Measurements from ENCODE around the gene ENO2.

Gene ENO2

DNA sequence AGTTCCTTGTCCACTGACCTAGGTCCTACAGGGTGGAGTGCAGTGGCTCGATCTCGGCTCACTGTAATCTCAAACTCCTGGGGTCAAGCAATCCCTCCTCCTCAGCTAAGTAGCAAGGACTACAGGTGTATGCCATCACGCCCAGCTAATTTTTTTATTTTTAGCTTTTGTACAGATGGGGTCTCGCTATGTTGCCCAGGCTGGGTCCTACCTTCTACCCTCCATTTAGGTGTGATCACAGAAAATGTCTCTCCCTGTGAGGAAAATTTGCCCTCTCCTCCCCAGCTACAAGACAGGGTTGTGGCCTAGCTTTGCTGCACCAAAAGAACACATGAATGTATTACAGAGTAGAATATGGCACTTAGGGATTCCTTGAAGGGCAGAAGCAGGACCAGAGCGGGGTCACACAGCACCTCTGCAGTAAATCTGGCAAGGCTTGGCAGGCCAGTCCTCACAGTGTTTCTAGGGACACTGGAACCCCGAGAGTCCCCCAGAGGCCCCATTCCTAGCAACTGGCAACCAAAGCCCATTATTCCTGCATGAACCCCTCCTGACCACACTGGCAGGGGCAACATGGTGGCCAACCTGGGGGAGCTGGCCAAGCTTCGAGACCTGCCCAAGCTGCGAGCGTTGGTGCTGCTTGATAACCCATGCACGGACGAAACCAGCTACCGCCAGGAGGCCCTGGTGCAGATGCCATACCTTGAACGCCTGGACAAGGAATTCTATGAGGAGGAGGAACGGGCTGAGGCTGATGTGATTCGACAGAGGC lies 2.0 kb upstream of the ENO2 start:
- no peak for DNase-seq (ENCODE audit: low read depth)

DNA sequence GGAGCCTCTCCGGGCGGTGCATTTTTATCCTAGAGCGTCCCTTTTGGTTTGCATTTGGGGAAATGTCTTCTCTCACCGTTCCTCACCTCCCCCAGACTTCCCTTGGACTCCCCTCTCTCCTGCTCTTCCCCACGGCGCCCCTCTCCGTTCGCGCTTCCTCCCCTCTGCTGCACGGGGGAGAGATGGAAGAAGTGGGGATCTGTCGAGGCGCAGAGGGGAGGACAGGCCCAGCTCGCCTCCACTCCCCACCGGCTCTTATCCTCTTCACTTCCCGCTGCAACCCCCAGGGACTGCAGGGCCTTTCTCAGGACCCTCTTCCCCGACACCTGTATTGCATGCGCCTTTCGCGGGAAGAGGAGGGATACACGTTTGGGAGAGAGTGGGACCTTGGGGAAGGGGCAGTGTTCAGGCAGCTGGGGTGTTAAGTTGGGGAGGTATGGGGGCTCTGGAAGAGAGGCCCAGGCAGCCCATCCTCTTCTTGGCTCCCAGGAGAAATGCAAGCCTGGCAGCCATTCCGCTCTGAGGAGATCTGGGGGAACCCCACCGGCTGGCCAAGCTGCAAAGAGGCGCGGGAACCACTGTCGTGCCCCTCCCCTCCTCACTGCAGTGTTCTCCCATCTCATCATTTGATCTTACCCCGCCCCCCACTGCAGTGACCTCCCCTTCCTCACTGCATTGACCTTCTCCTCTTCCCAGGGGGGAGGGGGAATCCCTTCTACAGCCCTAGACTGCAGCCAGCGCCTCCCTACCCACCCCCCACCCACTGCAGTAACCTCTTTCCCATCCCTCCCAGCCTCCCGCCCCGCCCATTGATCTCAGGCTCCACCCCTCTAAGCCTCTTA lies 788 bp downstream of the ENO2 start:
- no peak for DNase-seq (ENCODE audit: low read depth)

DNA sequence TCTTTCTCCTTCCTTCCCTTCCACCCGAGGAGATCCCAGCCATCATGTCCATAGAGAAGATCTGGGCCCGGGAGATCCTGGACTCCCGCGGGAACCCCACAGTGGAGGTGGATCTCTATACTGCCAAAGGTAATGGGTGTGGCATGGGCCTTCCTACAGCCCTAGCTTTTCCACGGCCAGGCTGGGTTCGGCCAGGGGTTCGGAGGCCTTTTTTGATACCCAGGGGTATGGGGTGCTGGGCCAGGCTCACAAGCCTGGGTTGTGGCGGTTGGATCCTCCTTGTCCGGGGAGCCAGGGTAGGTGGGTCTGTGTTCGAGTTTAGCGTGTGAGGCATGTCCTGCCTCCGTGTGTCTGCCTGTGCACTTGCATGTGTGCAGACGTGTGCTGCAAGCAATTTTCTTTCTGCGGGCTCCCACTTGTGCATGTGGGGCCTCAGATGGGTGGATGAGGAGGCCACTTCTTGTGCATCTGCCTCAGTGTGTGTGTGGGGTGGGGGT lies 1.5 kb downstream of the ENO2 start:
- no peak for DNase-seq (ENCODE audit: low read depth)

DNA sequence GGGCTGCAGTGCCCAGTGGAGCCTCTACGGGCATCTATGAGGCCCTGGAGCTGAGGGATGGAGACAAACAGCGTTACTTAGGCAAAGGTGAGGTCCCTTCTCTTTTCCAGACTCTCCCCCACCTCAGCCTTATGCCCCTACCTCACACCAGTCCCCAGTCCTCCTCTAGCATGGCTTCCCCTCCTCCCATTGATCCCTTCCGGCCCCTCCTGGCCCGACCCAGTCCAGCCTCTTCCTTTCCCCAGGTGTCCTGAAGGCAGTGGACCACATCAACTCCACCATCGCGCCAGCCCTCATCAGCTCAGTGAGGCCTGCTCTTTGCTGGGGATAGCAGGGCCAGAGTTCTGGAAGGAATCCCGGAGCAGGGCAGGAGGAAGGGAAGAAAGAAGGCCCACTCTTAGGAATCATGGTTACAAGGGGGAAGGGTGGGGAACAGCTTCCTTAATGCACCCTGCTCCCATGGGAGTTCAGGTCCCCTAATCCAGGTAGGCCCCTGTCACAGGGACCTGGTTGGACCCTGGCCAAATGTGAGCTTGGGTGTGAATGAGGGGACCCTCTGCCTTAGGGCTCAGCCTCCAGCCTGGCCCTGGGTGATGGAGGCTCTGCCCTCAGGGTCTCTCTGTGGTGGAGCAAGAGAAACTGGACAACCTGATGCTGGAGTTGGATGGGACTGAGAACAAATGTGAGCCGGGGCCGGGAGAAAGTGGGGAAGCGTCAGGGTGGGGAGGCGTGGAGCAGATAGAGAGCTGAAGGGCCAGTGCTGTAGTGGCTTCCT lies 2.2 kb downstream of the ENO2 start:
- DNase-seq (ENCODE audit: low read depth), result no peak

DNA sequence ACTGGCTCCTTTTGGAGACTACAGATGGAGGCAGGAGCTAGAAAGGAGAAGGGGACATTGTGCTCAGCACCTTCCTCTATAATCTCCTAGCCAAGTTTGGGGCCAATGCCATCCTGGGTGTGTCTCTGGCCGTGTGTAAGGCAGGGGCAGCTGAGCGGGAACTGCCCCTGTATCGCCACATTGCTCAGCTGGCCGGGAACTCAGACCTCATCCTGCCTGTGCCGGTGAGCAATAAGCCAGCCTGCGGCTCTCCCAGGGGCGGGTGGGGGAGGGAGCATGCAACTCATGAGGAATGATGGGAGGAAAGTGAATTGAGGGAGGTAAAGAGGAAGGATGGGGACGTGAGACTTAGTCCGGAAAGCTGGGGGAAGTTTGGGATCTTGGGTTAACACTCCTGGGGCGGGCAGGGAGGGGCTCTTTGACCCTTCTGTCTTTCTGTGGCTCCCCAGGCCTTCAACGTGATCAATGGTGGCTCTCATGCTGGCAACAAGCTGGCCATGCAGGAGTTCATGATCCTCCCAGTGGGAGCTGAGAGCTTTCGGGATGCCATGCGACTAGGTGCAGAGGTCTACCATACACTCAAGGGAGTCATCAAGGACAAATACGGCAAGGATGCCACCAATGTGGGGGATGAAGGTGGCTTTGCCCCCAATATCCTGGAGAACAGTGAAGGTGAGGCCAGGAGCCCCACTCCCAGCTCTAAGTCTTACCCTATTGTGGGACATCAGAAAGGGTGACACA lies 3.3 kb downstream of the ENO2 start:
- DNase-seq (ENCODE audit: low read depth), result no peak

DNA sequence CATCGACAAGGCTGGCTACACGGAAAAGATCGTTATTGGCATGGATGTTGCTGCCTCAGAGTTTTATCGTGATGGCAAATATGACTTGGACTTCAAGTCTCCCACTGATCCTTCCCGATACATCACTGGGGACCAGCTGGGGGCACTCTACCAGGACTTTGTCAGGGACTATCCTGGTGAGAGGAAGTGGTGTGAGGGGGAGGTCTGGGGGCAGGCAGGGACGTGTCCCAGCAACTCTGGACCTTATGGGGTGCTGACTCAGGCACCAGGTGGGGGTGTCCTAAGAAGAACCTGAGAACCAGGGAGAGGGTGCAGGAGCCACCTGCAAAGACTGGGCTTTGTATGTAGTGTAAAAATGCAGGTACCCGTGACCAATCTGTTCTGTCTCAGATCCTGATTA lies 5.2 kb downstream of the ENO2 start:
- DNase-seq (ENCODE audit: low read depth), result no peak

DNA sequence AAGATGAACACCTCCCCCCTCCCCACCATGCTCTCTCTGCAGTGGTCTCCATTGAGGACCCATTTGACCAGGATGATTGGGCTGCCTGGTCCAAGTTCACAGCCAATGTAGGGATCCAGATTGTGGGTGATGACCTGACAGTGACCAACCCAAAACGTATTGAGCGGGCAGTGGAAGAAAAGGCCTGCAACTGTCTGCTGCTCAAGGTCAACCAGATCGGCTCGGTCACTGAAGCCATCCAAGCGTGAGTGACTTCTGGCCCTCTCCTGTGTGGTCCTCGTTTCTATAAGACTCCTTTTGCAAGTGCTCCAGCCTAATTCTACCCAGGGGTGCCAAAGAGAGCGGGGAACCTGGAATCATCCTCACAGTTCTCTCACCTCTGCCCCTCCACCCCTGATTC lies 7.2 kb downstream of the ENO2 start:
- DNase-seq (ENCODE audit: low read depth), result no peak

DNA sequence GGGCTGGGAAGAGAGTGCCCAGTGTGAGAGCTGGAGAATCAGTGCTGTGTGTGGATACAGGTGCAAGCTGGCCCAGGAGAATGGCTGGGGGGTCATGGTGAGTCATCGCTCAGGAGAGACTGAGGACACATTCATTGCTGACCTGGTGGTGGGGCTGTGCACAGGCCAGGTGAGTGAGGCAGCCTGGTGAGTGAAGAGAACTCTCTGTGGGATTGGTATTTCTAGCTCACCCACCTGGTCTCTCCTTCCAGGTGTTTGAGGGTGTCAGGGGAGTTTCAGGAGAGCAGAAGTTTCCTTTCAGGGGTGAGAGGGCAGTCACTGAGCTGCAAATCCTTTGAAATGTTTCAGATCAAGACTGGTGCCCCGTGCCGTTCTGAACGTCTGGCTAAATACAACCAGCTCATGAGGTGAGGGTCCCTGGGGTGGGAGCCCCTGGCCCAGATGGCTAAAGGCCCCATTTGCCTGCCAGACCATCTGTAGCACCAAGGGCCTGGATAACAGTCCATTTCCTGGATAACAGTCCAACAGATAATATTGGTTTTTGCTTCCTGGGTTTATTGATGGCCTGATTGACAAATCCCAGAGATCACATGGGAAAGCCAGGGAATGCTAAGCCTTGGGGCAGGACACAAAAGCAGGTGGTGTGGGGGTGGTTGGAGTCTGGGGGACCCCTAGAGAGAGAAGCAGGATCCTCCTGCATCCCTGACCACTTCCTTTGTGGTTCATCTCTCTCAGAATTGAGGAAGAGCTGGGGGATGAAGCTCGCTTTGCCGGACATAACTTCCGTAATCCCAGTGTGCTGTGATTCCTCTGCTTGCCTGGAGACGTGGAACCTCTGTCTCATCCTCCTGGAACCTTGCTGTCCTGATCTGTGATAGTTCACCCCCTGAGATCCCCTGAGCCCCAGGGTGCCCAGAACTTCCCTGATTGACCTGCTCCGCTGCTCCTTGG lies 7.9 kb downstream of the ENO2 start:
- no peak for DNase-seq (ENCODE audit: low read depth)

DNA sequence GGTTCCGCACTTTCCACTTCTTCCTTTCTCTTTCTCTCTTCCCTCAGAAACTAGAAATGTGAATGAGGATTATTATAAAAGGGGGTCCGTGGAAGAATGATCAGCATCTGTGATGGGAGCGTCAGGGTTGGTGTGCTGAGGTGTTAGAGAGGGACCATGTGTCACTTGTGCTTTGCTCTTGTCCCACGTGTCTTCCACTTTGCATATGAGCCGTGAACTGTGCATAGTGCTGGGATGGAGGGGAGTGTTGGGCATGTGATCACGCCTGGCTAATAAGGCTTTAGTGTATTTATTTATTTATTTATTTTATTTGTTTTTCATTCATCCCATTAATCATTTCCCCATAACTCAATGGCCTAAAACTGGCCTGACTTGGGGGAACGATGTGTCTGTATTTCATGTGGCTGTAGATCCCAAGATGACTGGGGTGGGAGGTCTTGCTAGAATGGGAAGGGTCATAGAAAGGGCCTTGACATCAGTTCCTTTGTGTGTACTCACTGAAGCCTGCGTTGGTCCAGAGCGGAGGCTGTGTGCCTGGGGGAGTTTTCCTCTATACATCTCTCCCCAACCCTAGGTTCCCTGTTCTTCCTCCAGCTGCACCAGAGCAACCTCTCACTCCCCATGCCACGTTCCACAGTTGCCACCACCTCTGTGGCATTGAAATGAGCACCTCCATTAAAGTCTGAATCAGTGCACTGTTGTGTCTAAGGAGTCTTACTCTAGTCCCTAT lies 8.8 kb downstream of the ENO2 start:
- DNase-seq (ENCODE audit: low read depth), result no peak

DNA sequence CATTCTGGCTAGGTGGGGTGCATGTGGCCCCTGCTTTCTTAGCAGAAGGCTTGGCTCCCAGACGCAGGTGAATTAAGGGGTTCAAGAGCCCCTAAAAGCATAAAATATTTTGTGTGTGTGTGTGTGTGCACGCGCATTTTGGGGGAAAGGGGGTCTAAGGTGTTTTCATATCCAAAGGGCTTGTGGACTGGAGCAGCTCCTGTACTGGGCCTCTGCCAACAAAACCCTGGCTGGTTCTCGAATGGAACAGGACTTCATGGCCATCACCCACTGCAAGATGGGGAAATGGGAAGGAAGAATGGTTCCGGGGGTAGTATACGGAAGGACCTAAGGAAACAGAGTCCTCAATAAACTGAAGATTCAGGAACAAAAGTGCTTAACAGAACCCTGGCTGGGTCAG lies 9.5 kb downstream of the ENO2 start:
- no peak for DNase-seq (ENCODE audit: low read depth)

DNA sequence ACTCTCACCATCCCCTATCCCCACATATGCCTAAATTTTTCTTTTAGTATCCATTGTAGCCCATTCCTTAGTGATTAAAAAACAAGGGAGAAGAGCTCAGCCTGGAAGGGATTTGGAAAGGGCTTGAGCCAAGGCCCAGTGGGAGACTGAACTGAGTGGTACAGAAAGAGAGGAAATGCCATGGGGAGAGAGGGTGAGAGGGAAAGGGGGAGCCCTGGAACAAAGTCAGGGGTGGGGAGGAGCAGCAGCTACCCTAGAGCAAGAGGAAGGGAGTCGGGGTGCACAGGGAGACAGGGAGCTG lies 10.8 kb downstream of the ENO2 start:
- DNase-seq (ENCODE audit: low read depth), result no peak

DNA sequence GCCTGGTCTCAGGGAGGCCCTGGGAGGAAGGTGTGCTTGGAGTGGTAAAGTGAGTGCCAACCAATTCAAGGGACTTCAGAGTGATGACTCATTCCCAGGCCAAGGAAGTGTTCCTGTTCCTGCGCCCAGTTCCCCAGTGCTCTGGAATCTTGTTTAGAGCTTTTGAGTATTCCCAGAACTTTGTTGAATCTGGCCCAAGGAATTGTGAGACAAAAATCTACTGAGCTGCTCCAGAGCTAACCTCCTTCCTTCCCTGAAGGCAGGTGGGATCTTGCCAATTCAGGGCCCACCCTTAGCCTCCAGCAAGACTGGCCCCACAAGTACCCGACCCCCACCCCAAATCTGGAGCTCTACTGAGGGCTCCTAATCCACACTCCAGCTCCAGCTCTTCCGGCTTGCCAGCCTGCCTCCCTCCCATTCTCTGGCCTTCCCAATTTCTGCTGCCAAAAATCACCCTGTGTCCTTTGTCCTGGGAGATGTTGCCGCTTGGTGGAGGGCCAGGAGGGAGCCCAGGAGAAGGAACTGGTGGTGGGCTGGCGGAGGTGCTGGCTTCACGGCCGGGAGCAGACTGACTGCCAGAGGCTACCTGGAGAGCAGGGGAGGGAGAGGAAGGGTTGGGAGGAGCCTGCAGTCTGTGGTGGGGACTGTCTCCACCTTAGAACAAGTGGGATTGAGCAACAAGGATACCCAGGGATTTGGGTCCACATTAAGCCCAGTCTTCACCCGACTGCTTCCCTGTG lies 11.3 kb downstream of the ENO2 start:
- peak; percentile 89 for DNase-seq (ENCODE audit: low read depth)

DNA sequence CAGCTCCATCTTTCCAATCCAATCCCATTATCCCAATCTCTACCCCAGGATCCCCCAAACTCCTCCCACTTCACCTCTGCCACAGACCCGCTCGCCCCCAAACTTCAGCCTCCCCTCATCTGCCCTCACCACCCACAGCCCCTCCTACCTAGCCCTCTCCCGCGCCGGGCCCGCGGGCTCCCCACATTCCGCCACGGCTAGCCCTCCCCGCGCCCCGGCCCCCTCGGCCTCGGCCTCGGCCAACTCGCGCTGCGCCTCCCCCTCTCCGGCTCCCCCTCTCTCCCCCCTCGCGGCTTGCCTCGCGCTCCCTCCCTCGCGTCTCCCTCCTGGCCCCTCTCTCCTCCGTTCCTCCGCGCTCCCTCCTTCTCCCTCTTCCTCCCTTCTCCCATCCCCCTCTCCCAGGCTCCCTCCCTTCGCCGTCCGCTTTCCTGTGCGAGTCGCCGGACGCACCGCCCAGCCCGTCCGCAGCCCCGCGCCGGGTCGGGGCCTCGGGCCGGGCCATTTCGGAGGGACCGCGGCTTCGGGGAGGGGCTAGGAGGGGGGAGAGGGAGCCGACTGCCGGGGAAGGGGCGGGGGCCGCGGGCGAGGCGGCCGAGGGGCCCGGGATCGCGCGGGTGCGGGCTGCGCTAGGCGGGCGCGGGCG lies 13.1 kb downstream of the ENO2 start, which contains the start of gene ATN1:
Gene ATN1 (plus strand): TSS at position 581 of the 643 bp plus-strand sequence. CDS start 6,043 bp downstream, outside the sequence.
- peak; percentile 68 for DNase-seq (ENCODE audit: low read depth)

DNA sequence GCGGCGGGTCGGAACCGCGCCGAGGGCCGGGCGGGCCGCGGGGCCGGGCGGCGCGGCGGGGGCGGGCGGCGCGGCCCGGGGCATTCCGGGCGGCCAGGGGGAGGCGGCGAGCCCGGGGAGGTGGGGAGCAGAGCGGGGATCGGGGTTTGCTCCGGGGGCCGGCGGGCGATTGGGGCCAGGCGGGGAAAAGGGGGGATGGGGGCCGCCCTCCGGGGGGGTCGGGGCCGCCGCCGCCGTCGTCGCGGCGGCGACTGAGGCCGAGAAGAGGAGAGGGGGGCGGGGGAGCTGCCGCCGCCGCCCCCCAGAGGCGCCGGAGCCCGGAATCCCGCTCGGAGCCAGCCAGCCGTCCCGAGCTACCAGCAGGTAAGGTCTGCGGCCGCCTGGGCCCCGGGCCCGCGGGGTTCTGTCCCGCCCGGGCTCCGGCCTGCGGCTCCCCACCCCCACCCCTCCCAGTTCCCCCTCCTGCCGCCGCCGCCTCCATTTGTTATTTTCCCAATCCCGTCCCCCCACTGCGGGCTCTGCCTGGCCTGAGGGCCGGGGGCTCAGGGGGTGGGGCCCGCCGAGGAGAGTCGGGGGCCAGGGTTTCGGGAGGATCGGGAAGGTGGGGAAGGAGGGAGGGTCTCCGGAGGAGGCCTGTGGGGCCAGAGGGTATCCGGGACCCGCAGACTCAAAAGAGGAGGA lies 13.8 kb downstream of the ENO2 start:
- DNase-seq (ENCODE audit: low read depth), result no peak

DNA sequence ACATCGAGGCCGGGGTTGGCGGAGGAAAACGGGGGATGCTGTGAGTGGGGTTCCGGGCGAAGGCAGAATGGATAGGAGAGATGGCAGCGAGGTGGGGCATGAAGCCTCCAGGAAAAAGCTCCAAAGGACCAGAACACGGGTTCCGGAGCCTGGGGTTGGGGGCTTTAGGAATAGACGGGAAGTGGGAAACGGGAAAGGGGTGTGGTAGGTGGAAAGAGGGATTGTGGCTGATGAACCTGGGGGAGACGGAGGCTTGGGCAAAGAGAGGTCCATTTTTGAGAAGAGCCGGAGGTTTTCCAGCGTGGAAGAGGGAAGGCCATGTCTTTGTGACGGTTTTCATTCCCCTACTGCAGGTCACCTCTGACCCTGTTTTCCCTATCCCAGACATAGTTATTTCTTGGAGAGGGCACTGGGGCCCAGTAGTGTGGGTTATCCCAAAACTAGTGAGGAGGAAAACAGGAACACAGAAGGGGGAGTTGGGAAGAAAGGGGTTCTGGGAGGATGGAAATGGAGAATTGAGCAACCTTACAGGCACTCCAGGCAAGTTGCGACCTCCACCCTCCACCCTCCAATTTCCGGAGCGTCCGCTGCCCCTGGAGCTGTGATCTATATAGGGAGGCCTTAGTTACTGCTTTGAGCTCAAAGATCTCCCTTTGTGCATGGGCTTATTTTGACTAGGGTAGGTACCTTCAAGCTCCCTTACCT lies 14.5 kb downstream of the ENO2 start:
- no peak for DNase-seq (ENCODE audit: low read depth)

DNA sequence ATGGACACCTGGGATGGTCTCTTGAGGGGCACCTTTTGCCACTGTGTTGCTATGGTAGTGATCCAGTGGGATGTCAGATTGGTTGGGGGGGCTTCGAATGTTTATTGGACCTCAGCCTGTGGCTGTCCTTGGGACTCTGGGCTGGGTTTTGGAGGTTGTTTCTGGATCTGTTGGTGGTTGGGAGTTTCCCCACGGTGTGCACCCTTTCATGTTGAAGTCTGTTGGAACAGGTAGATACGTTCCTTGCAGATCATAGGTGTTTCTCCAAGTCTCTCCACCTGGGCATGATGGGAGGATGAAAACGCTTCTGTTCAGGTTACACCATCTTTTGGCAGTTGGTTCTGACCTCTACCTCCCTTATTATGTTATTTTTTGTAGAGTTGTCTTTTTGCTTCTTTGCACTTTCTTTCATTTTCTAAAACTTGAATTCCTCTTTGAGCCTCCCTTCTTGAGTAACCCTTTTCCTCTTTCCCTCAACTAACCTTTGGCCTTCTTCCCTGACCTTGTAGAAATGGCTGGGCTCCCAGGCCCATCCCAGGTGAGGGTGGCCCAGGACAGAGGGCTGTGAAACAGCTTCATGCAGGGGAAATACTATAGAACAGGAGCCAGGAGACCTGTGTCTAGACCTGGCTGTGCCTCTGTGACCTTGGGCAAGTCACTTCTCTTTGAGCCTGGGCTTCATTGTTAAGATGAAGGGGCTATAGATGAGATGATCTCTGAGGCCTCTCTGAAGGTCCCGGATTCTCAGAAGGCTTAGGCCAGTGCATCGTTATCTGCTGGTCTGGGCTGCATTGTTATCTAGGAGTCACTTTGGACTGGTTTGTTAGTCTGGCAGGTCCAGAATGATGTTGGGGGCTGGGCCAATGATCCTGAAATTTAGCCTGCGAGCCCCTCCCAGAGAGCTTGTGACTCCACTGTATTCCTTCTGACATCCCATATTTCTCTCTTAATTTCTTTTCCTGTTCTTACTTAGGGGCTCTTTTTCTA lies 15.4 kb downstream of the ENO2 start:
- DNase-seq (ENCODE audit: low read depth), result no peak

Data from stromal cell of bone marrow (primary cell).